ENCODE measurements around the gene ASCC1.

Gene ASCC1

GRCh38 chr10:72260239-72260975, 44.3 kb upstream of the ASCC1 start:
- H3K27ac ChIP-seq: 0 out of 2 replicates have a peak overlapping the region, but pooled peaks have one; percentile 10
- no peak for TF ChIP-seq ZFX (IDR thresholded peaks at IDR 0.05)
- TF ChIP-seq, protein P1, sequence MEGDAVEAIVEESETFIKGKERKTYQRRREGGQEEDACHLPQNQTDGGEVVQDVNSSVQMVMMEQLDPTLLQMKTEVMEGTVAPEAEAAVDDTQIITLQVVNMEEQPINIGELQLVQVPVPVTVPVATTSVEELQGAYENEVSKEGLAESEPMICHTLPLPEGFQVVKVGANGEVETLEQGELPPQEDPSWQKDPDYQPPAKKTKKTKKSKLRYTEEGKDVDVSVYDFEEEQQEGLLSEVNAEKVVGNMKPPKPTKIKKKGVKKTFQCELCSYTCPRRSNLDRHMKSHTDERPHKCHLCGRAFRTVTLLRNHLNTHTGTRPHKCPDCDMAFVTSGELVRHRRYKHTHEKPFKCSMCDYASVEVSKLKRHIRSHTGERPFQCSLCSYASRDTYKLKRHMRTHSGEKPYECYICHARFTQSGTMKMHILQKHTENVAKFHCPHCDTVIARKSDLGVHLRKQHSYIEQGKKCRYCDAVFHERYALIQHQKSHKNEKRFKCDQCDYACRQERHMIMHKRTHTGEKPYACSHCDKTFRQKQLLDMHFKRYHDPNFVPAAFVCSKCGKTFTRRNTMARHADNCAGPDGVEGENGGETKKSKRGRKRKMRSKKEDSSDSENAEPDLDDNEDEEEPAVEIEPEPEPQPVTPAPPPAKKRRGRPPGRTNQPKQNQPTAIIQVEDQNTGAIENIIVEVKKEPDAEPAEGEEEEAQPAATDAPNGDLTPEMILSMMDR (conservative IDR thresholded peaks at IDR 0.05): no peak

DNA sequence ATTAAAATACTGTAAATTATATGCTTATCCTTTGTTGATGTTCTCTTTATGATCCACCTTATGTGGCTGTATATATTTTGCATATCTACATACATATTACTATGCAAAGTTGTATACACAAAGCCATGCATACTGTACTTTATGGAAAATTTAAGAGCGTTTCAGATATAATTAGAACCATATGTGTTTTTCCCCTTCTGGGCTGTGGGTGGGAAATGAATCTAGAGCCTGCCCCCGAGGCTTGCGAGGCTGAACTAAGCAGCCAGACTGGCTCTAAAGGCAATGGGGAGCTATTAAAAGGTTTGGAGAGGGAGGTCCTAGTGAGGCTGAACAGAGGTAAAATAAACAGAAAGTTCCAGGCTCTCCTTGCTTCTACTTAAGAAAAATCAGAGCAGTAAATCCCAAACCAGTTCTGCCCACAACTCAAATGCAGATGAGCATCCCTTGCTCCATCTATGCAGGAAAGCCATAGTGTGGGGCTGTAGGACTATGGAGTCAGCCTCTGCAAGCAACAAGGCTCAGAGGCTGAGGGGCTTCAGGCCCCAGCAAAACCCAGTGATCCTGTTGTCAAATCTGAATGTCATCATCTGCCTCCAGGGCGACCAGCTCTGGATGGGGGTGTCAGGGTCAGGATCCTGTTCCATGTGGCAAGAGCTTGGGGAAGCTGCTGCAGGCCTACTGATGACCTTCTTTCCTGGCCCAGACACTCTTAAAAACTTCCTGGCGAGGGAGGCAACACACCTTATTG, 43.6 kb upstream of the ASCC1 start:
- 0 out of 2 replicates have a peak overlapping the region, but pooled peaks have one; percentile 10 for H3K27ac ChIP-seq
- no peak for TF ChIP-seq ZFX (IDR thresholded peaks at IDR 0.05)
- TF ChIP-seq, protein P1 (conservative IDR thresholded peaks at IDR 0.05): no peak

- H3K27ac ChIP-seq: no peak overlapping the region
- no peak for TF ChIP-seq ZFX (IDR thresholded peaks at IDR 0.05)
- TF ChIP-seq, protein P1 (conservative IDR thresholded peaks at IDR 0.05): no peak
Measured at GRCh38 chr10:72258617-72259016, 42.5 kb upstream of the ASCC1 start.

DNA sequence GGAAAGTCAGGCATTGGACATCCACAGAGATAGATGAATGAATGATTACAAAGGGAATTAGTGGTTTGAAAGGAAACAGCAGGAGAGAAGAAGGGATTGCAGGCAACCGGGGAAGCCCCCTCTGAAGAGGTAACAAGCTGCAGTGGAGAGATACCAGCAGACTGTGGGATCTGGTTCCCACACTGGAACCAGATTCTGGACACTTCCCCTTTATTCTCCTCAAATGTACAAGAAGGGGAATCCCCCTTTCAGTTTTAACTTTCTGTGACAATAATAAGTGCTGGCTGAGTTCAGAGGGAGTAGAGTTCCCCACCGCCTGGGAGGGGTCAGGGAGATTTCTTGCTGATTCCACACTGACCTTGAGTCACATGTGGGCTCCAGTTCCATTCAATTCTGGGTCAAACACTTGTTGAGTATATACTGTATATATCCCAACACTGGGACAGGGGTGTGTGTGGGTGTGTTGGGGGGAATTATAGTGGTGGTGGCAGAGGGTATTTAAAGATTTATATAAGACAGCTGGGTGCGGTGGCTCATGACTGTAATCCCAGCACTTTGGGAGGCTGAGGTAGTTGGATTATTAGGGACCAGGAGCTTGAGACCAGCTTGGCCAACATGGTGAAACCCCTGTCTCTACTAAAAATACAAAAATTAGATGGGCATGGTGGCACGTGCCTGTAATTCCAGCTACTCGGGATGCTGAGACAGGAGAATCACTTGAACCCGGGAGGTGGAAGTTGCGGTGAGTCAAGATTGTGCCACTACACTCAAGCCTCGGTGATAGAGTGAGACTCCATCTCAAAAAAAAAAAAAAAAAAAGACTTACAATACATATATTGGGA, 41.2 kb upstream of the ASCC1 start:
- TF ChIP-seq, protein P1 (conservative IDR thresholded peaks at IDR 0.05): no peak
- no peak for TF ChIP-seq ZFX (IDR thresholded peaks at IDR 0.05)
- H3K27ac ChIP-seq: no peak overlapping the region; the same call in 1 of the 2 replicates

DNA sequence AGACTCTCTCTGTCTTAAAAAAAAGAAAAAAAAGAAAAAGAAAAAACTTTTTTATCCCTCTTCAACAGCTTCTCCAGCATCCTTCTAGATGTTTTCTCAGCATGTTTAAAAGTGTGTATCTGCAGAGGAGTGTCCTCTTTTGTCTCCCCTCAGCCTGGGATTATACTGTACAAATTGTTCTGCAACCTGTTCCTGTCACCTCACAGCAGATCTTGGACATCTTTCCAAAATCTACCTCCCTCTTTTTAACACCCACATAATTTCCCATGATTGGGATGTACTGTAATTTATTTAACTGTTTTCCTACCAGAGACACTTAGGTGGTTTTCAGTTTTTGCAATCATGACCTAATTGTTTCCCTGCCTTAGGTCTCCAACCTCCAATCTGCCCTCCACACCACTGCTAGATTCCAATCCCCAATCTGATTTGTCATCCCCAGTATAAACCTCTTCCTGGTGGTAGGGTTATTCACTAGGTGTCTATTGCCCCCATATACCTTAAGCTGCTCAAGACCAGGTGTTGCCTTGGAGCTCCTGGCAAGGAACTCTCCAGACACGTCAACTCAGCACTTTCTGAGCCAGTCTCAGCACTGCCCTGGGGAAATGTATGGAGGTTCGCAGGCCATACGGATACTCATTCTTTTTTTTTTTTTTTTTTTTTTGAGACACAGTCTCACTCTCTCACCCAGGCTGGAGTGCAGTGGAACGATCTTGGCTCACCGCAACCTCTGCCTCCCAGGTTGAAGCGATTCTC, 40.1 kb upstream of the ASCC1 start:
- H3K27ac ChIP-seq: peak overlapping the region; percentile 68
- TF ChIP-seq, protein P1 (conservative IDR thresholded peaks at IDR 0.05): no peak
- no peak for TF ChIP-seq ZFX (IDR thresholded peaks at IDR 0.05)

DNA sequence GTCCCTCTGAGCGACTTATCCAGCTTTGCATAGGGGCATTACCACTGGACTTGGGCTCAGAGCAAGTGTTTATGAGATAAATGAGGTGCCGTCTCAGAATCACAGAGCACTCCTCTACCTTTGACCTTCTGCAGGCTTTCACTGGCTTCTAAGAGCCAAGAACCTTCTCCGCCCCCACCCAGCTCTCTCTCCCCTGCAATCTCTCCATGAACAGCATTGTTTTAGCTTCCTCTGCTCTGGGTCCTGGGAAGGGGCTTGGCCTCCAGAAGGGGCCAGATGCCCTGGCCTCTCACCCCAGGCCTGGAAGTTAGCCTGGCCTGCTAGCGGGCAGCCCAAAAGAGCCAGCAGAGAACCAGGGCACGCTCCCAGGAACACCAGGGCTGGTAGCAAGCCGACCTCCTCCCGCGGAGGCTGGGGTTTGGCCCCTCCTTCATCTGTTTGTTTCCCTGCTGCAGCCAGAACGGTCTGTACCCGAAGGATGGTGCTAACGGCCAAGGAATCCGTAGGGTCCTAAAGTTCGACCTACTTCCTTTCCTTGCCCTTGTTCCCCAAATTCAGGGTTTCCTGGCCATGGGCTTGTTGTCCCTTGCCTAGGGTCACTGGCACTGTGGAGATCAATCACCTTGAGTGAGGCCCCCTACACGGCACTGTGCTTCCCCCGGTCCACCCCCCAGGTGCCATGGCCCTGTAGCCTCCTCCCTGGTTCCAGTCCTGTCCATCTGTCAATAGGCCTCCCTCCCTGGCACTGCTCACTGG, 38.9 kb upstream of the ASCC1 start:
- H3K27ac ChIP-seq: peak overlapping the region; percentile 68

More for the DNA sequence above, 38.9 kb upstream of the ASCC1 start:
- TF ChIP-seq, protein P1 (conservative IDR thresholded peaks at IDR 0.05): no peak
- TF ChIP-seq ZFX (IDR thresholded peaks at IDR 0.05): peak; percentile 63; the same call in 1 of the 2 replicates
